Heart right ventricle (tissue), 16 donors: ENCODE data around the gene MMP23B. TPM values are rescaled to one million over a fixed set of nuclear protein-coding genes. Genes with fewer than 3 reads are reported as not detected.
A peak's percentile ranks its signal among the peaks of the same experiment; 100 is the strongest.
"Not testable (repeated sequence)": the region's sequence is repeated elsewhere in the genome, so short reads cannot be mapped to it uniquely, and the experiment has no call there.

Experiments
- ATAC-seq, 8 donors: fragments of 200-7000 bp; cut with Tn5 transposase; one replicate each; pipeline ENCODE4 v1.9.1; 2020; ENCODE audit warnings: mild to moderate bottlenecking in 8 of 8, moderate library complexity in 8 of 8, moderate number of reproducible peaks in 1 of 8
- DNase-seq, 2 donors: peaks; one replicate each; pipeline ENCODE4 v3.0.0-alpha.2; 2020
- H3K27ac ChIP-seq, 10 donors: fragments of 200-600 bp; sonication (generic) in 2 of 10; one replicate each; pipeline versions ENCODE4 v1.5.0 to v1.8.0; 2020 to 2022; ENCODE audit warnings: mild to moderate bottlenecking in 3 of 10
- H3K27me3 ChIP-seq, 7 donors: fragments of 200-600 bp; one replicate each; pipeline ENCODE4 v1.8.0; 2021 to 2022; ENCODE audit warnings: mild to moderate bottlenecking in 2 of 7
- H3K36me3 ChIP-seq, 9 donors: fragments of 200-600 bp; sonication (generic) in 1 of 9; one replicate each; pipeline versions ENCODE4 v1.5.0 to v1.8.0; 2020 to 2022; ENCODE audit warnings: mild to moderate bottlenecking in 2 of 9
- H3K4me1 ChIP-seq, 9 donors: fragments of 200-600 bp; sonication (generic) in 1 of 9; one replicate each; pipeline versions ENCODE4 v1.5.0 to v1.8.0; 2020 to 2022; ENCODE audit warnings: mild to moderate bottlenecking in 4 of 9
- H3K4me3 ChIP-seq, 10 donors: fragments of 200-600 bp; sonication (generic) in 2 of 10; one replicate each; pipeline versions ENCODE4 v1.5.0 to v1.8.0; 2020 to 2022; ENCODE audit warnings: mild to moderate bottlenecking in 7 of 10, moderate library complexity in 2 of 10
- H3K9me3 ChIP-seq, 11 donors: fragments of 200-600 bp in 10 of 11; sonication (generic) in 2 of 11; one replicate each; pipeline versions ENCODE4 v1.5.0 to v1.8.0; 2013 to 2022; ENCODE audit warnings: mild to moderate bottlenecking in 2 of 11, control low read depth in 1 of 11, moderate library complexity in 1 of 11
- CTCF ChIP-seq, 9 donors: fragments of 200-600 bp; sonication (generic) in 2 of 9; IDR thresholded peaks; one replicate each; pipeline versions ENCODE4 v1.5.0 to v1.8.0; 2021 to 2022; ENCODE audit warnings: antibody characterized with exemption in 9 of 9, mild to moderate bottlenecking in 5 of 9, moderate library complexity in 1 of 9
- WGBS, 2 donors: extraction: QIAGEN DNeasy Blood & Tissue Kit; methylation state at CpG; one replicate each; pipeline ENCODE4 v1.1.7; 2013; ENCODE audit warnings: inconsistent platforms in 1 of 2; 5-methylcytosine and 5-hydroxymethylcytosine counted together
- intact Hi-C, 10 donors: fragments of 100-400 bp; cut with DNase I; formaldehyde crosslinking; loops; one replicate each; pipeline versions ENCODE4 v1.11.1 to v1.14.2; 2022
- polyA plus RNA-seq, 2 donors: library from polyadenylated mRNA; stranded (reverse); fragments of 200-250 nt; gene quantifications; one replicate each; pipeline ENCODE4 v1.2.3, GENCODE V29; 2013
- total RNA-seq, 10 donors: library from RNA; stranded (reverse); fragmentation: NEBNext Ultra II Directional in 3 of 10; extraction: Animal tissue kit (Norgen Biotek cat#: 25700) in 3 of 10; gene quantifications; one replicate each; pipeline versions ENCODE4 v1.2.1 to v1.2.4, GENCODE V29; 2021 to 2023
- donor health status: Arrhythmogenic right ventricular cardiomyopathy.
- donor health status: ischemic (EF 13 %, LVEDD 7.1; RV severe dilation, severe dysfunction).
- donor health status: healthy with polysubstance abuse.
- donor health status: DM: no; HTN: yes; CAD: no.
- donor health status: DM: no; HTN: no; CAD: no.
- donor health status: ischemic (EF 25% LVEDD 6.9; RV normal size, moderate dysfunction).
- donor health status: ischemic (EF 25% LVEDD 5.7; RV mildly dilated, moderate dysfunction).
- donor health status: healthy.
- donor health status: DM: yes; HTN: yes; CAD: no.
- donor health status: Ischemic cardiomyopathy.
- donor health status: ischemic (EF 35%, LVEDD 5.7; RV mildly dilated, moderate dysfunction).
- donor health status: nonischemic (EF 11% LVEDD 7.7; RV severe dilation, severe dysfunction).
- donor health status: DM: yes; HTN: yes; CAD: no.
- donor health status: PGD.
- donor health status: ischemic (EF 29% LVEDD 5.4; RV normal size, mild dysfunction).
- donor health status: nonischemic (EF 23%, LVEDD 6.1; RV moderate dilation, normal function).

Gene MMP23B
- total and polyA plus RNA-seq, 12 donors, result 14.2 to 113 (median 63.1) TPM

- no peak for TF ChIP-seq CTCF (IDR thresholded peaks at IDR 0.05)
These were observed 40.4 kb downstream of the MMP23B start for GRCh38 chr1:1672181-1672965.

GRCh38 chr1:1674806-1675205 lies 42.8 kb downstream of the MMP23B start:
- H3K9me3 ChIP-seq, intact Hi-C loops, H3K27ac ChIP-seq, ATAC-seq, H3K4me3 ChIP-seq, H3K27me3 ChIP-seq, DNase-seq: not testable (repeated sequence)
- WGBS, 2 donors, result 77 to 86% methylated on average over 14 to 16 of the region's 21 CpGs
- Histone ChIP-seq H3K4me1 (peaks cover 0 to 32% (median 15%) of the 10 kb centered on the region in 9 donors), H3K36me3 (peaks cover 0 to 46% (median 5%) of the 10 kb centered on the region in 9 donors)

More at GRCh38 chr1:1672181-1672965, 40.4 kb downstream of the MMP23B start:
- intact Hi-C loops, result no loop called here
- DNase-seq (no peak), ATAC-seq (no peak)
- Histone ChIP-seq H3K27ac (no peak overlapping the region), H3K27me3 (no peaks in the 10 kb centered on the region), H3K4me3 (no peak overlapping the region), H3K4me1 (peaks cover 0 to 19% (median 0%) of the 10 kb centered on the region in 9 donors), H3K9me3 (no peaks in the 10 kb centered on the region), H3K36me3 (peaks cover 0 to 71% (median 5%) of the 10 kb centered on the region in 9 donors)
- WGBS, 2 donors, result 95 to 96% methylated on average over 25 of the region's 25 CpGs

GRCh38 chr1:1675218-1675617 lies 43.2 kb downstream of the MMP23B start:
- intact Hi-C loops, DNase-seq: not testable (repeated sequence)
- WGBS, 2 donors, result 94 to 97% methylated on average over 8 to 14 of the region's 18 CpGs

GRCh38 chr1:1676087-1676486 lies 44.1 kb downstream of the MMP23B start:
- ATAC-seq, H3K27me3 ChIP-seq, DNase-seq, H3K4me3 ChIP-seq, H3K9me3 ChIP-seq, H3K27ac ChIP-seq, intact Hi-C loops: not testable (repeated sequence)
- H3K4me1 ChIP-seq, result peaks cover 0 to 25% (median 15%) of the 10 kb centered on the region in 9 donors
- peaks cover 0 to 33% (median 5%) of the 10 kb centered on the region in 9 donors for H3K36me3 ChIP-seq
- WGBS, 2 donors, result 81 to 87% methylated on average over 3 to 5 of the region's 21 CpGs

More at GRCh38 chr1:1675218-1675617, 43.2 kb downstream of the MMP23B start:
- not testable (repeated sequence) for H3K27ac ChIP-seq, ATAC-seq, H3K9me3 ChIP-seq, H3K27me3 ChIP-seq, H3K4me3 ChIP-seq
- Histone ChIP-seq H3K36me3 (peaks cover 0 to 42% (median 5%) of the 10 kb centered on the region in 9 donors), H3K4me1 (peaks cover 0 to 28% (median 15%) of the 10 kb centered on the region in 9 donors)

GRCh38 chr1:1677718-1678580 lies 46.0 kb downstream of the MMP23B start:
- WGBS, 2 donors, result 52 to 69% methylated on average over 39 of the region's 39 CpGs
- no peaks in the 10 kb centered on the region for H3K9me3 ChIP-seq
- H3K36me3 ChIP-seq, result peaks cover 0 to 27% (median 0%) of the 10 kb centered on the region in 9 donors
- peak overlapping the region in 8 of 10 donors; percentile 3 to 83 (median 58) for H3K27ac ChIP-seq
- no peak for TF ChIP-seq CTCF (IDR thresholded peaks at IDR 0.05)
- H3K27me3 ChIP-seq, result no peaks in the 10 kb centered on the region
- H3K4me1 ChIP-seq, result peaks cover 0 to 32% (median 15%) of the 10 kb centered on the region in 9 donors
- intact Hi-C loops, result no loop called here
- DNase-seq (peak; percentile 12 to 55), ATAC-seq (peak; percentile 31 to 76 (median 56))
- H3K4me3 ChIP-seq, result peak overlapping the region in 1 of 10 donors; percentile 27
